Esophagus (tissue), 2 donors: ENCODE measurements around the gene ZNF768. TPM values are rescaled to one million over a fixed set of nuclear protein-coding genes. Genes with fewer than 3 reads are reported as not detected.

ENCODE experiments used
- H3K27ac ChIP-seq, 2 donors: one replicate each; pipeline ENCODE4 v1.5.1; 2013; ENCODE audit warnings: low read depth in 2 of 2, mild to moderate bottlenecking in 2 of 2, inconsistent platforms in 1 of 2, low read length in 1 of 2, moderate library complexity in 1 of 2
- H3K27me3 ChIP-seq, 2 donors: one replicate each; pipeline ENCODE4 v1.6.1; 2013; ENCODE audit warnings: low read length in 2 of 2, control low read depth in 1 of 2, mild to moderate bottlenecking in 1 of 2; ENCODE audit not compliant: insufficient read depth in 2 of 2, control insufficient read depth in 1 of 2
- H3K36me3 ChIP-seq, 2 donors: one replicate each; pipeline ENCODE4 v1.6.1; 2013; ENCODE audit warnings: low read length in 1 of 2; ENCODE audit not compliant: control insufficient read depth in 2 of 2, insufficient read depth in 2 of 2
- H3K4me1 ChIP-seq, 2 donors: one replicate each; pipeline ENCODE4 v1.6.1; 2013; ENCODE audit warnings: low read length in 1 of 2; ENCODE audit not compliant: control insufficient read depth in 2 of 2, insufficient read depth in 2 of 2
- H3K4me3 ChIP-seq, 2 donors: one replicate each; pipeline ENCODE4 v1.5.1; 2013; ENCODE audit warnings: low read length in 2 of 2, mild to moderate bottlenecking in 2 of 2, low read depth in 1 of 2, moderate library complexity in 1 of 2
- H3K9me3 ChIP-seq, 2 donors: one replicate each; pipeline ENCODE4 v1.6.1; 2013; ENCODE audit warnings: mild to moderate bottlenecking in 2 of 2, low read depth in 1 of 2, low read length in 1 of 2, moderate library complexity in 1 of 2; ENCODE audit not compliant: control insufficient read depth in 2 of 2, insufficient read depth in 1 of 2
- WGBS, 2 donors: extraction: QIAGEN DNeasy Blood & Tissue Kit; methylation state at CpG; one replicate each; pipeline ENCODE4 v1.1.7; 2013; 5-methylcytosine and 5-hydroxymethylcytosine counted together
- polyA plus RNA-seq, 2 donors: library from polyadenylated mRNA; stranded (reverse); fragments of 200-250 nt; gene quantifications; one replicate each; pipeline ENCODE4 v1.2.3, GENCODE V29; 2013
- donor health status: healthy with polysubstance abuse.
- donor health status: Bipolar disorder and iron deficiency.

Gene ZNF768
- polyA plus RNA-seq, 2 donors, result 15.2 to 29.4 TPM

- 66 to 68% methylated on average over 14 of the region's 14 CpGs for WGBS, 2 donors
- H3K4me3 ChIP-seq, result no peak overlapping the region
- no peaks in the 10 kb centered on the region for H3K9me3 ChIP-seq
- H3K27ac ChIP-seq, result peak overlapping the region; percentile 23 to 77
- peaks cover 0 to 4% of the 10 kb centered on the region in 2 donors for H3K36me3 ChIP-seq
- H3K27me3 ChIP-seq, result no peaks in the 10 kb centered on the region
- peaks cover 0 to 5% of the 10 kb centered on the region in 2 donors for H3K4me1 ChIP-seq
These were observed 41.0 kb upstream of the ZNF768 start for GRCh38 chr16:30567160-30567990.

GRCh38 chr16:30566531-30566930, 40.2 kb upstream of the ZNF768 start:
- WGBS, 2 donors, result 87 to 89% methylated on average over 4 of the region's 4 CpGs
- Histone ChIP-seq H3K27ac (no peak overlapping the region), H3K27me3 (no peaks in the 10 kb centered on the region), H3K9me3 (no peaks in the 10 kb centered on the region), H3K4me1 (peaks cover 0 to 5% of the 10 kb centered on the region in 2 donors), H3K36me3 (peaks cover 0 to 4% of the 10 kb centered on the region in 2 donors), H3K4me3 (no peak overlapping the region)

GRCh38 chr16:30565984-30566383, 39.6 kb upstream of the ZNF768 start:
- 66 to 67% methylated on average over 8 of the region's 8 CpGs for WGBS, 2 donors
- Histone ChIP-seq H3K4me1 (peaks cover 0 to 5% of the 10 kb centered on the region in 2 donors), H3K4me3 (no peak overlapping the region), H3K27ac (no peak overlapping the region), H3K9me3 (no peaks in the 10 kb centered on the region), H3K36me3 (peaks cover 0 to 4% of the 10 kb centered on the region in 2 donors), H3K27me3 (no peaks in the 10 kb centered on the region)

DNA sequence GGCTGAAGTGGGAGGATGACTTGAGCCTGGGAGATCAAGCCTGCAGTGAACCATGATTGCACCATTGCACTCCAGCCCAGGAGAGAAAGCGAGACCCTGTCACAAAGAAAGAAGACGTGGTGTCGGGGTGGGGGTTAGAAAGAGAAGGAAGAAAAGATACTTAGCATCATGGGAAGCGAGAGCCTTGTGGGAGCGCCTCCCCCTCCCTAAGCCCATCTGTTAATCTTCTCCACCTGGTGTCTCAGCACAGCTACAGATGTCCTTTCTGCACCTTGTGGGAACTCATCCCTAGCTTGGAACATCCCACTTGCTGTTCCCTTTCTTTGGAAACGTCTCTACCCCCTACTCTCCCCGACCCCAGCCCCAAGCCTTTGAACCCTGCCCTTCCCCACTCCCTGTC, 39.2 kb upstream of the ZNF768 start:
- Histone ChIP-seq H3K4me3 (no peak overlapping the region), H3K27ac (no peak overlapping the region), H3K36me3 (peaks cover 0 to 4% of the 10 kb centered on the region in 2 donors), H3K27me3 (no peaks in the 10 kb centered on the region), H3K4me1 (peaks cover 0 to 3% of the 10 kb centered on the region in 2 donors), H3K9me3 (no peaks in the 10 kb centered on the region)
- 72 to 74% methylated on average over 7 of the region's 7 CpGs for WGBS, 2 donors

- 89 to 94% methylated on average over 14 of the region's 14 CpGs for WGBS, 2 donors
- H3K27ac ChIP-seq, result no peak overlapping the region
- no peak overlapping the region for H3K4me3 ChIP-seq
These were observed 35.7 kb upstream of the ZNF768 start for GRCh38 chr16:30562021-30562420.

DNA sequence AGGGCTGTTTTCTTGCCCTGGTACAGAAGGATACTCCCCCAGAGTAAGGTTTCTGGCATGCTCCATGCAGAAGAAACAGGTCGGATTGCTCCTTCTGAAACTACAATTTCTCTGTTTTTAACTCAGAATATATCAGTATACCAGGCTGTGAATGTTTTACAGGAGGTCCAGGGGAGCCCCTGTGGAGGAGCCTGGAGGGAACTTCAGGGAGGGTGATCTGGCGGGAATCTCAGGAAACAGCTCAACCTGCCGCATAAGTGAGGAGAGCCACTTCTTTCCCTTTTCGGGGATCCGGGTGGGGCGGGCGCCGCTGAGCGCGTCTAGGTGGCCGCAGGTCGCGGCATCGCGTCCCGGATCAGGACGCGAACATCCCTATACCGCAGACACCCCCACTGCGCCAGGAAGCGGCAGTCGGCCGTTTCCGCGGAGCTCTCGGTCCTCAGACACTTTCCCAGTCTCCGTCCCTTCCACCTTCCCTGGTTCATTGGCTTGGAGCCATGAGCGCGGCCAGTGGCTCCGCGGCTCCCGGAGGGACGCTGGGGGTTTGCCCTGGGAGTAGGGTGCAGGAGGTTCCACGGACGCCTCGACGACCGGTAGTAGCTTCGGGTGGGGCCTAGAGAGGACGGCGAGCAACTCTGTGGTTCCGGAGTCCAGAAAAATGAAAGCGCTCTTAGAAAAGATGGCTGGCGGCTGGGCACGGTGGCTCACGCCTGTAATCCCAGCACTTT, 34.9 kb upstream of the ZNF768 start:
- Histone ChIP-seq H3K36me3 (peaks cover 0 to under 1% of the 10 kb centered on the region in 2 donors), H3K27ac (peak overlapping the region in 1 of 2 donors; percentile 33), H3K4me1 (peaks cover under 1 to 2% of the 10 kb centered on the region in 2 donors), H3K4me3 (peak overlapping the region; percentile 42 to 43), H3K9me3 (no peaks in the 10 kb centered on the region), H3K27me3 (no peaks in the 10 kb centered on the region)
- WGBS, 2 donors, result 19 to 23% methylated on average over 46 of the region's 46 CpGs

More at GRCh38 chr16:30562021-30562420, 35.7 kb upstream of the ZNF768 start:
- Histone ChIP-seq H3K4me1 (peaks cover 0 to 2% of the 10 kb centered on the region in 2 donors), H3K9me3 (no peaks in the 10 kb centered on the region), H3K36me3 (no peaks in the 10 kb centered on the region), H3K27me3 (no peaks in the 10 kb centered on the region)

DNA sequence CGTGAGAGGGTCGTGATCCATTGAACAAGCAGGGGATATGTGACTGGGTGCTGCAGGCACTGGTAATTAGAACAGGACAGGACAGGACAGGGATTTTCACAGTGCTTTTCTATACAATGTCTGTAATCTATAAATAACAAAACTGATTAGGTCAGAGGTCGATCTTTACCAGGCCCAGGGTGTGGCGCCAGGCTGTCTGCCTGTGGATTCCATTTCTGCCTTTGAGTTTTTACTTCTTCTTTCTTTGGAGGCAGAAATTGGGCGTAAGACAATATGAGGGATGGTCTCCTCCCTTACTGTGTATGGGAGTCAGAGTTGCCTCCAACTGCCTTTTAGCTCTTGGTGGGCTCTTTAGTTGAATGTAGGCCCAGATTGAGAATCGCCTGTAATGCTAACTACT, 33.3 kb upstream of the ZNF768 start:
- H3K4me1 ChIP-seq, result peaks cover 2 to 3% of the 10 kb centered on the region in 2 donors
- no peak overlapping the region for H3K4me3 ChIP-seq
- no peaks in the 10 kb centered on the region for H3K27me3 ChIP-seq
- peaks cover 0 to 12% of the 10 kb centered on the region in 2 donors for H3K36me3 ChIP-seq
- 89 to 97% methylated on average over 6 of the region's 6 CpGs for WGBS, 2 donors
- no peaks in the 10 kb centered on the region for H3K9me3 ChIP-seq
- no peak overlapping the region for H3K27ac ChIP-seq

DNA sequence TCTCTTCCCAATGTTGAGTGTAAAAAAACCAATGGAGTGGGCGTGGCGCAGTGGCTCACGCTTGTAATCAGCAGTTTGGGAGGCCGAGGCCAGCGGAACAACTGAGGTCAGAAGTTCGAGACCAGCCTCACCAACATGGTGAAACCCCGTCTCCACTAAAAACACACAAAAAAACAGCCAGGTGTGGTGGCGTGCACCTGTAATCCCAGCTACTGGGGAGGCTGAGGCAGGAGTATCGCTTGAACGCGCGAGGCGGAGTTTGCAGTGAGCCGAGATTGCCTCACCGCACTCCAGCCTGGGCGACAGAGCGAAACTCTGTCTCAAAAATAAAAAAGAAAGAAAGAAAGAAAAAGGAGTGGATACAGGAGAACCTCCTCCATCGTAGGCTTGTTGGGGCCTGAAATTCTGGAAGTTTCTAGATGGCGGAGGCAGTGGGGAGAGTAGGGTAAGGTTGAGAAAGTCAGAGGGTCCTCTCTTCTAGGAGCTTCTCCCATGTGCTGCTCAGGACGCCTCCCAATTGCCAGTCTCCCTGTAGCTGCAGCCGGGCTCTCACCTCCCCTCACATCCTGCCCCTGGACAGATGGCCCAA, 32.5 kb upstream of the ZNF768 start:
- Histone ChIP-seq H3K27me3 (no peaks in the 10 kb centered on the region), H3K27ac (peak overlapping the region; percentile 86 to 87), H3K4me3 (peak overlapping the region; percentile 7 to 80), H3K9me3 (no peaks in the 10 kb centered on the region), H3K36me3 (peaks cover 3 to 12% of the 10 kb centered on the region in 2 donors), H3K4me1 (peaks cover 2 to 3% of the 10 kb centered on the region in 2 donors)
- WGBS, 2 donors, result 84 to 86% methylated on average over 21 of the region's 21 CpGs

GRCh38 chr16:30557957-30558788, 31.8 kb upstream of the ZNF768 start, which contains the start of gene ZNF764:
TSS of gene ZNF764 (minus strand) at chr16:30558374. CDS start at chr16:30558182, 192 bp downstream.
- Histone ChIP-seq H3K27ac (peak within 1 kb of the TSS; percentile 94 to 95), H3K4me1 (peaks cover 3 to 4% of the 10 kb centered on the region in 2 donors), H3K9me3 (no peaks in the 10 kb centered on the region), H3K27me3 (no peaks in the 10 kb centered on the region), H3K4me3 (peak within 1 kb of the TSS; percentile 80 to 90), H3K36me3 (peaks cover 3 to 15% of the 10 kb centered on the region in 2 donors)
- 0% methylated on average over 72 to 74 of the region's 74 CpGs for WGBS, 2 donors
